ENCODE data around the gene HSD17B12.
"Not testable (repeated sequence)": the region's sequence is repeated elsewhere in the genome, so short reads cannot be mapped to it uniquely, and the experiment has no call there.

The HSD17B12 gene

GRCh38 chr11:43747130-43747802 lies 66.7 kb downstream of the HSD17B12 start:
- DNase-seq, result peak; percentile 71 to 94
- TF ChIP-seq GATA1 (IDR thresholded peaks at IDR 0.05; ENCODE audit: low read depth, low read length), result no peak
- peak; percentile 58 for TF ChIP-seq POLR2A (IDR thresholded peaks at IDR 0.05; ENCODE audit: low read length)

GRCh38 chr11:43748095-43748494 lies 67.6 kb downstream of the HSD17B12 start:
- no peak for TF ChIP-seq GATA1 (IDR thresholded peaks at IDR 0.05; ENCODE audit: low read depth, low read length)
- no peak for TF ChIP-seq POLR2A (IDR thresholded peaks at IDR 0.05; ENCODE audit: low read length)
- DNase-seq, result no peak

- no peak for DNase-seq
- TF ChIP-seq POLR2A (IDR thresholded peaks at IDR 0.05; ENCODE audit: low read length), result no peak
- TF ChIP-seq GATA1 (IDR thresholded peaks at IDR 0.05; ENCODE audit: low read depth, low read length), result no peak
These were observed 71.2 kb downstream of the HSD17B12 start for GRCh38 chr11:43751726-43752125.

GRCh38 chr11:43756575-43756974 lies 76.0 kb downstream of the HSD17B12 start:
- TF ChIP-seq POLR2A (IDR thresholded peaks at IDR 0.05; ENCODE audit: low read length) (no peak), GATA1 (IDR thresholded peaks at IDR 0.05; ENCODE audit: low read depth, low read length) (no peak)
- DNase-seq, result no peak

- DNase-seq, result no peak
- TF ChIP-seq POLR2A (IDR thresholded peaks at IDR 0.05; ENCODE audit: low read length) (no peak), GATA1 (IDR thresholded peaks at IDR 0.05; ENCODE audit: low read depth, low read length) (no peak)
These were observed 78.4 kb downstream of the HSD17B12 start for GRCh38 chr11:43758927-43759326.

- TF ChIP-seq POLR2A (IDR thresholded peaks at IDR 0.05; ENCODE audit: low read length), result no peak
- TF ChIP-seq GATA1 (IDR thresholded peaks at IDR 0.05; ENCODE audit: low read depth, low read length), result no peak
These were observed 80.4 kb downstream of the HSD17B12 start for GRCh38 chr11:43760902-43761301.

GRCh38 chr11:43765194-43765593 lies 84.7 kb downstream of the HSD17B12 start:
- TF ChIP-seq GATA1 (IDR thresholded peaks at IDR 0.05; ENCODE audit: low read depth, low read length), result no peak
- peak in 1 of 2 experiments; percentile 22 for DNase-seq

More at GRCh38 chr11:43760902-43761301, 80.4 kb downstream of the HSD17B12 start:
- no peak for DNase-seq

- DNase-seq, result not testable (repeated sequence)
These were observed 88.1 kb downstream of the HSD17B12 start for GRCh38 chr11:43768654-43769053.

GRCh38 chr11:43770173-43770572 lies 89.6 kb downstream of the HSD17B12 start:
- TF ChIP-seq POLR2A (IDR thresholded peaks at IDR 0.05; ENCODE audit: low read length), result no peak
- TF ChIP-seq GATA1 (IDR thresholded peaks at IDR 0.05; ENCODE audit: low read depth, low read length), result no peak
- no peak for DNase-seq

- TF ChIP-seq GATA1 (IDR thresholded peaks at IDR 0.05; ENCODE audit: low read depth, low read length) (no peak), POLR2A (IDR thresholded peaks at IDR 0.05; ENCODE audit: low read length) (no peak)
- no peak for DNase-seq
These were observed 92.2 kb downstream of the HSD17B12 start for GRCh38 chr11:43772733-43773132.

GRCh38 chr11:43774786-43775185 lies 94.2 kb downstream of the HSD17B12 start:
- no peak for DNase-seq
- TF ChIP-seq POLR2A (IDR thresholded peaks at IDR 0.05; ENCODE audit: low read length) (no peak), GATA1 (IDR thresholded peaks at IDR 0.05; ENCODE audit: low read depth, low read length) (no peak)

- TF ChIP-seq POLR2A (IDR thresholded peaks at IDR 0.05; ENCODE audit: low read length), result no peak
- no peak for TF ChIP-seq GATA1 (IDR thresholded peaks at IDR 0.05; ENCODE audit: low read depth, low read length)
- DNase-seq, result no peak
These were observed 98.8 kb downstream of the HSD17B12 start for GRCh38 chr11:43779306-43779705.

GRCh38 chr11:43784301-43784700 lies 103.8 kb downstream of the HSD17B12 start:
- TF ChIP-seq GATA1 (IDR thresholded peaks at IDR 0.05; ENCODE audit: low read depth, low read length), result no peak
- TF ChIP-seq POLR2A (IDR thresholded peaks at IDR 0.05; ENCODE audit: low read length), result no peak
- peak; percentile 22 to 25 for DNase-seq

- TF ChIP-seq POLR2A (IDR thresholded peaks at IDR 0.05; ENCODE audit: low read length) (no peak), GATA1 (IDR thresholded peaks at IDR 0.05; ENCODE audit: low read depth, low read length) (no peak)
These were observed 104.3 kb downstream of the HSD17B12 start for GRCh38 chr11:43784866-43785265.

GRCh38 chr11:43785318-43785717 lies 104.8 kb downstream of the HSD17B12 start:
- DNase-seq, result no peak
- TF ChIP-seq GATA1 (IDR thresholded peaks at IDR 0.05; ENCODE audit: low read depth, low read length) (no peak), POLR2A (IDR thresholded peaks at IDR 0.05; ENCODE audit: low read length) (no peak)

More at GRCh38 chr11:43784866-43785265, 104.3 kb downstream of the HSD17B12 start:
- no peak for DNase-seq

Data from erythroblast (primary cell).